CD8-positive, alpha-beta memory T cell (primary cell): Measurements from ENCODE around the gene SLC8A1. TPM values are rescaled to one million over a fixed set of nuclear protein-coding genes. Genes with fewer than 3 reads are reported as not detected.

ENCODE experiments used
- CTCF ChIA-PET: fragments of 350-600 bp; sonication (Branson Sonifier 250); formaldehyde crosslinking; loops from one replicate; lab custom pipeline; 2021; ENCODE audit warnings: antibody characterized with exemption; lab: Charles Lee
- POLR2A ChIA-PET: fragments of 350-600 bp; sonication (Branson Sonifier 250); formaldehyde crosslinking; loops from one replicate; lab custom pipeline; 2021; ENCODE audit warnings: antibody characterized with exemption; lab: Charles Lee
- DNase-seq, 5 donors: peaks; one replicate each; pipeline versions ENCODE4 v3.0.0 to v3.0.0-alpha.2; 2020 to 2022; ENCODE audit warnings: mixed read lengths in 1 of 5
- H3K27ac ChIP-seq: one replicate; pipeline ENCODE4 v1.7.0; 2013; ENCODE audit warnings: low read depth, mild to moderate bottlenecking, low read length, moderate library complexity
- H3K27me3 ChIP-seq: 2 replicates; pipeline ENCODE4 v1.7.0; 2013; ENCODE audit warnings: low read length, mild to moderate bottlenecking; ENCODE audit not compliant: insufficient read depth, poor library complexity, severe bottlenecking
- H3K36me3 ChIP-seq: 2 replicates; pipeline ENCODE4 v1.7.0; 2013; ENCODE audit warnings: mild to moderate bottlenecking, low read length, moderate library complexity; ENCODE audit not compliant: insufficient read depth
- H3K4me1 ChIP-seq: 2 replicates; pipeline ENCODE4 v1.7.0; 2013; ENCODE audit warnings: mild to moderate bottlenecking, low read length, moderate library complexity; ENCODE audit not compliant: insufficient read depth
- H3K4me3 ChIP-seq: 2 replicates; pipeline ENCODE4 v1.7.0; 2013; ENCODE audit warnings: mild to moderate bottlenecking, low read length
- H3K9me3 ChIP-seq: 2 replicates; pipeline ENCODE4 v1.7.0; 2013; ENCODE audit warnings: mild to moderate bottlenecking, low read length
- H3K27ac Mint-ChIP-seq, 8 donors: one replicate each; pipeline ENCODE4 v1.8.0; 2020 to 2021; ENCODE audit warnings: mixed read lengths in 8 of 8, mild to moderate bottlenecking in 6 of 8, inconsistent platforms in 3 of 8, moderate library complexity in 3 of 8
- H3K27me3 Mint-ChIP-seq, 2 donors: one replicate each; pipeline ENCODE4 v1.8.0; 2020 to 2021; ENCODE audit warnings: mixed read lengths in 2 of 2, mild to moderate bottlenecking in 1 of 2, moderate library complexity in 1 of 2
- H3K36me3 Mint-ChIP-seq, 3 donors: one replicate each; pipeline ENCODE4 v1.8.0; 2020 to 2021; ENCODE audit warnings: mixed read lengths in 3 of 3, inconsistent platforms in 1 of 3, mild to moderate bottlenecking in 1 of 3
- H3K4me1 Mint-ChIP-seq, 3 donors: one replicate each; pipeline ENCODE4 v1.8.0; 2020 to 2021; ENCODE audit warnings: mixed read lengths in 3 of 3, inconsistent platforms in 1 of 3, mild to moderate bottlenecking in 1 of 3
- H3K4me3 Mint-ChIP-seq, 7 donors: one replicate each; pipeline ENCODE4 v1.8.0; 2020 to 2021; ENCODE audit warnings: mixed read lengths in 7 of 7, mild to moderate bottlenecking in 6 of 7, moderate library complexity in 4 of 7, inconsistent platforms in 2 of 7
- H3K9me3 Mint-ChIP-seq, 5 donors: one replicate each; pipeline ENCODE4 v1.8.0; 2020 to 2022; ENCODE audit warnings: mixed read lengths in 5 of 5, mild to moderate bottlenecking in 3 of 5, moderate library complexity in 2 of 5, inconsistent platforms in 1 of 5
- polyA plus RNA-seq: library from polyadenylated mRNA; unstranded; fragments of 300-500 nt; fragmentation: Illumina TruSeq; gene quantifications from one replicate; pipeline ENCODE4 v1.2.3, GENCODE V29; 2021
- total RNA-seq, 2 experiments: library from RNA; stranded (reverse); gene quantifications; one replicate each; pipeline ENCODE4 v1.2.3, GENCODE V29; 2021

SLC8A1 gene
- total and polyA plus RNA-seq, 3 experiments from 2014 or later, result 0.15 to 0.22 TPM; not detected in 1

- no peak overlapping the region for H3K4me3 ChIP-seq
- no peak overlapping the region for H3K27ac Mint-ChIP-seq
- peaks cover 0 to 6% (median 0%) of the 10 kb centered on the region in 5 donors for H3K9me3 Mint-ChIP-seq
- no peaks in the 10 kb centered on the region for H3K36me3 Mint-ChIP-seq
- no peak overlapping the region for H3K4me3 Mint-ChIP-seq
- POLR2A ChIA-PET, result no interaction called here
- H3K4me1 ChIP-seq, result no peaks in the 10 kb centered on the region
- no peaks in the 10 kb centered on the region for H3K36me3 ChIP-seq
- H3K9me3 ChIP-seq, result no peaks in the 10 kb centered on the region
- no peaks in the 10 kb centered on the region for H3K4me1 Mint-ChIP-seq
- no peak overlapping the region for H3K27ac ChIP-seq
- H3K27me3 ChIP-seq, result no peaks in the 10 kb centered on the region
- CTCF ChIA-PET, result no interaction called here
- H3K27me3 Mint-ChIP-seq, result no peaks in the 10 kb centered on the region
- no peak for DNase-seq
Observed at GRCh38 chr2:40274270-40274669, 177.6 kb downstream of the SLC8A1 start.

- H3K4me3 Mint-ChIP-seq, result no peak overlapping the region
- no peaks in the 10 kb centered on the region for H3K4me1 Mint-ChIP-seq
- POLR2A ChIA-PET, result no interaction called here
- Histone ChIP-seq H3K27me3 (no peaks in the 10 kb centered on the region), H3K27ac (no peak overlapping the region), H3K9me3 (no peaks in the 10 kb centered on the region), H3K4me3 (no peak overlapping the region), H3K4me1 (no peaks in the 10 kb centered on the region), H3K36me3 (no peaks in the 10 kb centered on the region)
- H3K36me3 Mint-ChIP-seq, result no peaks in the 10 kb centered on the region
- DNase-seq, result no peak
- no peak overlapping the region for H3K27ac Mint-ChIP-seq
- CTCF ChIA-PET, result no interaction called here
- H3K27me3 Mint-ChIP-seq, result no peaks in the 10 kb centered on the region
- H3K9me3 Mint-ChIP-seq, result peaks cover 0 to 6% (median 0%) of the 10 kb centered on the region in 5 donors
Observed at GRCh38 chr2:40273734-40274182, 178.1 kb downstream of the SLC8A1 start.

GRCh38 chr2:40271094-40271493 is 180.8 kb downstream of the SLC8A1 start:
- POLR2A ChIA-PET, result no interaction called here
- Mint-ChIP-seq H3K36me3 (no peaks in the 10 kb centered on the region), H3K27ac (peak overlapping the region in 1 of 8 donors; percentile 1), H3K27me3 (no peaks in the 10 kb centered on the region), H3K4me3 (no peak overlapping the region), H3K4me1 (no peaks in the 10 kb centered on the region), H3K9me3 (peaks cover 0 to 4% (median 0%) of the 10 kb centered on the region in 5 donors)
- DNase-seq, result no peak
- no peak overlapping the region for H3K4me3 ChIP-seq
- H3K9me3 ChIP-seq, result no peaks in the 10 kb centered on the region
- H3K4me1 ChIP-seq, result no peaks in the 10 kb centered on the region
- CTCF ChIA-PET, result no interaction called here
- no peak overlapping the region for H3K27ac ChIP-seq
- H3K36me3 ChIP-seq, result no peaks in the 10 kb centered on the region
- H3K27me3 ChIP-seq, result no peaks in the 10 kb centered on the region

- peaks cover 0 to 4% (median 0%) of the 10 kb centered on the region in 5 donors for H3K9me3 Mint-ChIP-seq
- H3K36me3 ChIP-seq, result no peaks in the 10 kb centered on the region
- H3K27ac ChIP-seq, result no peak overlapping the region
- H3K36me3 Mint-ChIP-seq, result no peaks in the 10 kb centered on the region
- DNase-seq, result no peak
- H3K9me3 ChIP-seq, result no peaks in the 10 kb centered on the region
- H3K4me3 ChIP-seq, result no peak overlapping the region
- no peaks in the 10 kb centered on the region for H3K4me1 Mint-ChIP-seq
- POLR2A ChIA-PET, result no interaction called here
- no peaks in the 10 kb centered on the region for H3K27me3 ChIP-seq
- CTCF ChIA-PET, result no interaction called here
- H3K4me1 ChIP-seq, result no peaks in the 10 kb centered on the region
- H3K4me3 Mint-ChIP-seq, result no peak overlapping the region
- H3K27ac Mint-ChIP-seq, result no peak overlapping the region
- H3K27me3 Mint-ChIP-seq, result no peaks in the 10 kb centered on the region
Observed at GRCh38 chr2:40270372-40270771, 181.5 kb downstream of the SLC8A1 start.

GRCh38 chr2:40268566-40268965 is 183.3 kb downstream of the SLC8A1 start:
- H3K9me3 ChIP-seq, result no peaks in the 10 kb centered on the region
- H3K4me1 Mint-ChIP-seq, result no peaks in the 10 kb centered on the region
- H3K36me3 ChIP-seq, result no peaks in the 10 kb centered on the region
- no peak overlapping the region for H3K4me3 Mint-ChIP-seq
- no peak for DNase-seq
- no peak overlapping the region for H3K27ac ChIP-seq
- no peak overlapping the region for H3K4me3 ChIP-seq
- H3K9me3 Mint-ChIP-seq, result peaks cover 0 to 4% (median 0%) of the 10 kb centered on the region in 5 donors
- ChIA-PET CTCF (no interaction called here), POLR2A (no interaction called here)
- H3K27me3 ChIP-seq, result no peaks in the 10 kb centered on the region
- H3K27ac Mint-ChIP-seq, result no peak overlapping the region
- no peaks in the 10 kb centered on the region for H3K4me1 ChIP-seq
- H3K27me3 Mint-ChIP-seq, result no peaks in the 10 kb centered on the region
- no peaks in the 10 kb centered on the region for H3K36me3 Mint-ChIP-seq

- Mint-ChIP-seq H3K4me3 (no peak overlapping the region), H3K27ac (no peak overlapping the region), H3K27me3 (no peaks in the 10 kb centered on the region), H3K36me3 (no peaks in the 10 kb centered on the region), H3K4me1 (no peaks in the 10 kb centered on the region), H3K9me3 (peaks cover 0 to 4% (median 0%) of the 10 kb centered on the region in 5 donors)
- Histone ChIP-seq H3K9me3 (no peaks in the 10 kb centered on the region), H3K27me3 (no peaks in the 10 kb centered on the region), H3K36me3 (no peaks in the 10 kb centered on the region), H3K4me3 (no peak overlapping the region), H3K27ac (no peak overlapping the region), H3K4me1 (no peaks in the 10 kb centered on the region)
- no peak for DNase-seq
- POLR2A ChIA-PET, result no interaction called here
- CTCF ChIA-PET, result no interaction called here
Observed at GRCh38 chr2:40266201-40266600, 185.7 kb downstream of the SLC8A1 start.

GRCh38 chr2:40265602-40266001 is 186.3 kb downstream of the SLC8A1 start:
- no peaks in the 10 kb centered on the region for H3K36me3 ChIP-seq
- DNase-seq, result no peak
- no peaks in the 10 kb centered on the region for H3K27me3 ChIP-seq
- H3K4me1 ChIP-seq, result no peaks in the 10 kb centered on the region
- Mint-ChIP-seq H3K36me3 (no peaks in the 10 kb centered on the region), H3K27me3 (no peaks in the 10 kb centered on the region), H3K9me3 (peaks cover 0 to 4% (median 0%) of the 10 kb centered on the region in 5 donors), H3K4me3 (no peak overlapping the region), H3K27ac (no peak overlapping the region), H3K4me1 (no peaks in the 10 kb centered on the region)
- H3K9me3 ChIP-seq, result no peaks in the 10 kb centered on the region
- CTCF ChIA-PET, result no interaction called here
- POLR2A ChIA-PET, result no interaction called here
- no peak overlapping the region for H3K27ac ChIP-seq
- H3K4me3 ChIP-seq, result no peak overlapping the region

GRCh38 chr2:40261042-40261441 is 190.8 kb downstream of the SLC8A1 start:
- Mint-ChIP-seq H3K27ac (no peak overlapping the region), H3K4me1 (no peaks in the 10 kb centered on the region), H3K4me3 (no peak overlapping the region), H3K27me3 (peaks cover 0 to 2% of the 10 kb centered on the region in 2 donors), H3K36me3 (no peaks in the 10 kb centered on the region), H3K9me3 (peaks cover 0 to 4% (median 0%) of the 10 kb centered on the region in 5 donors)
- Histone ChIP-seq H3K4me1 (no peaks in the 10 kb centered on the region), H3K27me3 (no peaks in the 10 kb centered on the region), H3K4me3 (no peak overlapping the region), H3K9me3 (no peaks in the 10 kb centered on the region), H3K36me3 (no peaks in the 10 kb centered on the region), H3K27ac (no peak overlapping the region)
- CTCF ChIA-PET, result no interaction called here
- DNase-seq, result no peak
- POLR2A ChIA-PET, result no interaction called here

GRCh38 chr2:40260437-40260836 is 191.5 kb downstream of the SLC8A1 start:
- DNase-seq, result no peak
- POLR2A ChIA-PET, result no interaction called here
- no peak overlapping the region for H3K4me3 ChIP-seq
- H3K36me3 ChIP-seq, result no peaks in the 10 kb centered on the region
- no peaks in the 10 kb centered on the region for H3K27me3 ChIP-seq
- Mint-ChIP-seq H3K27me3 (peaks cover 0 to 2% of the 10 kb centered on the region in 2 donors), H3K36me3 (no peaks in the 10 kb centered on the region), H3K4me3 (no peak overlapping the region), H3K27ac (no peak overlapping the region), H3K9me3 (peaks cover 0 to 4% (median 2%) of the 10 kb centered on the region in 5 donors), H3K4me1 (no peaks in the 10 kb centered on the region)
- CTCF ChIA-PET, result no interaction called here
- no peaks in the 10 kb centered on the region for H3K9me3 ChIP-seq
- no peak overlapping the region for H3K27ac ChIP-seq
- H3K4me1 ChIP-seq, result no peaks in the 10 kb centered on the region
